K562 (cell line): ENCODE measurements around the gene RAB3D. TPM values are rescaled to one million over a fixed set of nuclear protein-coding genes. Genes with fewer than 3 reads are reported as not detected.

Experiments used
- BRF1 ChIP-seq: IDR thresholded peaks from 3 replicates; pipeline ENCODE4 v1.6.1; 2011; ENCODE audit warnings: borderline replicate concordance, mild to moderate bottlenecking; ENCODE audit not compliant: insufficient read length; ENCODE audit errors: extremely low read depth
- ERF ChIP-seq: fragments of 450-650 bp; formaldehyde crosslinking; IDR thresholded peaks from 2 replicates; pipeline ENCODE4 v1.4.0; 2020; ENCODE audit warnings: mild to moderate bottlenecking, mixed read lengths
- ESRRA ChIP-seq: fragments of 450-650 bp; IDR thresholded peaks from 2 replicates; pipeline ENCODE4 v1.6.1; 2014; ENCODE audit warnings: low read depth, mild to moderate bottlenecking, moderate library complexity, borderline replicate concordance
- KDM2B ChIP-seq: fragments of 250-450 bp; sonication (Bioruptor Pico); IDR thresholded peaks from 2 replicates; pipeline ENCODE4 v1.8.0; 2021; ENCODE audit warnings: mild to moderate bottlenecking, moderate library complexity
- KLF13 ChIP-seq: fragments of 450-650 bp; IDR thresholded peaks from 2 replicates; pipeline ENCODE4 v1.6.1; 2016; ENCODE audit warnings: missing genetic modification characterization, low read depth, mild to moderate bottlenecking, missing compliant biosample characterization, moderate library complexity, borderline replicate concordance
- KLF6 ChIP-seq: fragments of 250-450 bp; sonication (Bioruptor Pico); IDR thresholded peaks from 2 replicates; pipeline ENCODE4 v1.4.0; 2020; ENCODE audit warnings: mild to moderate bottlenecking, moderate library complexity, borderline replicate concordance
- LEF1 ChIP-seq: fragments of 450-650 bp; IDR thresholded peaks from 2 replicates; pipeline ENCODE4 v1.6.1; 2016; ENCODE audit warnings: mild to moderate bottlenecking
- MAFK ChIP-seq: IDR thresholded peaks from 2 replicates; pipeline ENCODE4 v1.6.1; 2011; ENCODE audit warnings: low read length, improper control_type of control experiment
- SIN3A ChIP-seq, 2 experiments: fragments of 150-350 bp in 1 of 2; IDR thresholded peaks; 2 replicates each; pipeline ENCODE4 v1.6.1; 2011 to 2016; ENCODE audit warnings: borderline replicate concordance in 2 of 2, low read depth in 2 of 2, low read length in 2 of 2, mild to moderate bottlenecking in 2 of 2, moderate library complexity in 2 of 2; ENCODE audit not compliant: control insufficient read depth in 1 of 2
- polyA plus RNA-seq, 8 experiments: library from polyadenylated mRNA; depleted of rRNA in 4 of 8; stranded (reverse) in 5 of 8; unstranded in 3 of 8; fragments of >200 nt; fragmentation: Nextera tagmentation in 2 of 8; fragmentation: Illumina TruSeq in 1 of 8; extraction: Ambion mirVana in 2 of 8; extraction: Trizol in 1 of 8; gene quantifications; 2 replicates each; pipeline versions ENCODE4 v1.2.1 to v1.2.3, GENCODE V29; 2011 to 2014; ENCODE audit warnings: inconsistent platforms in 1 of 8, missing spikeins in 1 of 8
- total RNA-seq, 7 experiments: library from RNA; depleted of rRNA in 6 of 7; stranded (reverse); fragments of >200 nt in 6 of 7; fragmentation: Illumina TruSeq in 2 of 7; extraction: Trizol in 2 of 7; gene quantifications; 2 replicates each; pipeline versions ENCODE4 v1.2.1 to v1.2.3, GENCODE V29; 2011 to 2021; ENCODE audit warnings: low replicate concordance in 1 of 7
- TF ChIP-seq, protein P1 (sequence below): sonication (generic); formaldehyde crosslinking; IDR thresholded peaks from 2 replicates; pipeline ENCODE4 v1.8.0; 2022; ENCODE audit warnings: missing genetic modification reagents, mild to moderate bottlenecking, moderate library complexity, borderline replicate concordance
- TF ChIP-seq, protein P2 (sequence below): fragments of 250-450 bp; sonication (Bioruptor Pico); IDR thresholded peaks from 2 replicates; pipeline ENCODE4 v1.5.0; 2021
- TF ChIP-seq, protein P3 (sequence below), 2 experiments: fragments of 450-650 bp; IDR thresholded peaks; 2 replicates each; pipeline ENCODE4 v1.6.1; 2016
- TF ChIP-seq, protein P4 (sequence below): fragments of 450-650 bp; formaldehyde crosslinking; IDR thresholded peaks from 2 replicates; pipeline ENCODE4 v1.4.0; 2020; ENCODE audit warnings: mild to moderate bottlenecking

RAB3D gene
- total and polyA plus RNA-seq, 9 of the 15 experiments (the other 6 are each of a cell fraction or from before 2014, with no cell fraction given), result 0.34 to 3.3 (median 1.3) TPM

DNA sequence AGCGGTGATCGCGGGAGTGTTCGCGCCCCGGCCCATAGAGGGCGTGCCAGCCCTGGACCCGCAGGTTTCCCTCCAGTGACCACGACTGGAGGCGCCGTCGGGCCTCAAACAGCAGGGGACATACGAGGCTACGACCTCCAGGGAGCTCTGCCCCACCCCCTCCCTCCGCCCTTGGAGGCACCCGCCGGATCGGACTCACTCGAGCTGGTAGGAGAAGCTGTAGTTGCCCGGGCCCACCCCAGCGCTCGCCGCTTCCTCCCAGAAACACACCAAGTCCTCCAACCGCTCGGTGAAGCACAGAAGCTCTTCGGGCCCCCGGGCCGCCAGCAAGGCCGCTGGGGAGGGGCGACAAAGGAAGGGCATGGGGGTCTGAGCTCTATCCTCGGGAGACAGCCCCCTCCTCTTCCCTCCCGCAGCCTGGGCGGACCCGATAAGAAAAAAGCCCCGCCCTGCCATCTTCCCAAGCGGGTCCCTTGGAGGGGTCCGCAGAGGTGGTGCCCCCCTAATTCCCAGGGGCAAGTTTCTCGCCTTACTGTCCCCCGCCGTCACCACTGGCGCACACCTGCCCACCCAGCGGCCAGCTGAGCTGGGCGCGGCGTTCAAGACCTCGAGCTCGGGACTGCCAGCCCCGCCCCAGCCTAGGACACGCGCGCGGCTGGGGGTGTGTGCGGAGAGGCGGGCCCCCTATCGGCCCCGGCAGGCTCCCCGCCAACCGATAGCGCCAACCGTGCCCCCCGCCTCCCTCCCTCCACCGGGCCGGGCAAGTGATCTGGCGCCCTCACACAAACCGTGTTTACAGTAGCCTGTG, 43.6 kb upstream of the RAB3D start (continued):
- peak; percentile 93 for TF ChIP-seq ESRRA
- TF ChIP-seq BRF1, result no peak
- no peak for TF ChIP-seq KLF6
- peak; percentile 60 for TF ChIP-seq KLF13
- TF ChIP-seq KDM2B (CRISPR knock-in tag), result no peak
- peak; percentile 43; the same call in 1 of the 2 replicates for TF ChIP-seq LEF1
- TF ChIP-seq, protein P1, sequence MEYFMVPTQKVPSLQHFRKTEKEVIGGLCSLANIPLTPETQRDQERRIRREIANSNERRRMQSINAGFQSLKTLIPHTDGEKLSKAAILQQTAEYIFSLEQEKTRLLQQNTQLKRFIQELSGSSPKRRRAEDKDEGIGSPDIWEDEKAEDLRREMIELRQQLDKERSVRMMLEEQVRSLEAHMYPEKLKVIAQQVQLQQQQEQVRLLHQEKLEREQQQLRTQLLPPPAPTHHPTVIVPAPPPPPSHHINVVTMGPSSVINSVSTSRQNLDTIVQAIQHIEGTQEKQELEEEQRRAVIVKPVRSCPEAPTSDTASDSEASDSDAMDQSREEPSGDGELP (CRISPR knock-in tag), result peak; percentile 95
- peak; percentile 85 to 94; a peak in 2 of 4 replicates for TF ChIP-seq SIN3A (IDR thresholded peaks at IDR 0.05; ENCODE audit: borderline replicate concordance in 2 of 2, control insufficient read depth in 1 of 2, low read depth in 2 of 2, low read length in 2 of 2)
- TF ChIP-seq, protein P2, sequence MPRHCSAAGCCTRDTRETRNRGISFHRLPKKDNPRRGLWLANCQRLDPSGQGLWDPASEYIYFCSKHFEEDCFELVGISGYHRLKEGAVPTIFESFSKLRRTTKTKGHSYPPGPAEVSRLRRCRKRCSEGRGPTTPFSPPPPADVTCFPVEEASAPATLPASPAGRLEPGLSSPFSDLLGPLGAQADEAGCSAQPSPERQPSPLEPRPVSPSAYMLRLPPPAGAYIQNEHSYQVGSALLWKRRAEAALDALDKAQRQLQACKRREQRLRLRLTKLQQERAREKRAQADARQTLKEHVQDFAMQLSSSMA, result peak; percentile 42; the same call in 1 of the 2 replicates
- no peak for TF ChIP-seq MAFK
- TF ChIP-seq, protein P3, sequence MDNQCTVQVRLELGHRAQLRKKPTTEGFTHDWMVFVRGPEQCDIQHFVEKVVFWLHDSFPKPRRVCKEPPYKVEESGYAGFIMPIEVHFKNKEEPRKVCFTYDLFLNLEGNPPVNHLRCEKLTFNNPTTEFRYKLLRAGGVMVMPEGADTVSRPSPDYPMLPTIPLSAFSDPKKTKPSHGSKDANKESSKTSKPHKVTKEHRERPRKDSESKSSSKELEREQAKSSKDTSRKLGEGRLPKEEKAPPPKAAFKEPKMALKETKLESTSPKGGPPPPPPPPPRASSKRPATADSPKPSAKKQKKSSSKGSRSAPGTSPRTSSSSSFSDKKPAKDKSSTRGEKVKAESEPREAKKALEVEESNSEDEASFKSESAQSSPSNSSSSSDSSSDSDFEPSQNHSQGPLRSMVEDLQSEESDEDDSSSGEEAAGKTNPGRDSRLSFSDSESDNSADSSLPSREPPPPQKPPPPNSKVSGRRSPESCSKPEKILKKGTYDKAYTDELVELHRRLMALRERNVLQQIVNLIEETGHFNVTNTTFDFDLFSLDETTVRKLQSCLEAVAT (IDR thresholded peaks at IDR 0.05), result 0 out of 4 replicates have a peak, but pooled peaks of 1 of the 2 experiments have one; percentile 13
- no peak for TF ChIP-seq ERF
- TF ChIP-seq, protein P4, sequence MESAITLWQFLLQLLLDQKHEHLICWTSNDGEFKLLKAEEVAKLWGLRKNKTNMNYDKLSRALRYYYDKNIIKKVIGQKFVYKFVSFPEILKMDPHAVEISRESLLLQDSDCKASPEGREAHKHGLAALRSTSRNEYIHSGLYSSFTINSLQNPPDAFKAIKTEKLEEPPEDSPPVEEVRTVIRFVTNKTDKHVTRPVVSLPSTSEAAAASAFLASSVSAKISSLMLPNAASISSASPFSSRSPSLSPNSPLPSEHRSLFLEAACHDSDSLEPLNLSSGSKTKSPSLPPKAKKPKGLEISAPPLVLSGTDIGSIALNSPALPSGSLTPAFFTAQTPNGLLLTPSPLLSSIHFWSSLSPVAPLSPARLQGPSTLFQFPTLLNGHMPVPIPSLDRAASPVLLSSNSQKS, result 0 out of 2 replicates have a peak, but pooled peaks have one; percentile 59
